Prostate gland (tissue), 2 donors: ENCODE data around the gene HBS1L.

Experiments used
- CTCF ChIP-seq, 4 experiments: fragments of 200-600 bp in 2 of 4; fragments of 450-650 bp in 2 of 4; sonication (generic) in 2 of 4; IDR thresholded peaks; 1 replicate in 3 of 4; 2 replicates in 1 of 4; pipeline ENCODE4 v1.5.1; 2016 to 2019; ENCODE audit warnings: antibody characterized with exemption in 4 of 4, mild to moderate bottlenecking in 2 of 4, moderate library complexity in 2 of 4
- POLR2A ChIP-seq: fragments of 450-650 bp; IDR thresholded peaks from one replicate; pipeline ENCODE4 v1.6.1; 2016; ENCODE audit warnings: antibody characterized with exemption, mild to moderate bottlenecking
- POLR2AphosphoS5 ChIP-seq: sonication (generic); formaldehyde crosslinking; IDR thresholded peaks from one replicate; pipeline ENCODE4 v1.6.1; 2017; ENCODE audit warnings: antibody characterized with exemption

GRCh38 chr6:135087403-135087802, 32.8 kb upstream of the HBS1L start:
- no peak for TF ChIP-seq POLR2A
- TF ChIP-seq CTCF (IDR thresholded peaks at IDR 0.05) = no peak
- TF ChIP-seq POLR2AphosphoS5 = no peak
